HG02981 (cell line): ENCODE data around the gene TASL.
"Not testable (repeated sequence)": the region's sequence is repeated elsewhere in the genome, so short reads cannot be mapped to it uniquely, and the experiment has no call there.

ENCODE experiments used
- ATAC-seq: cut with Tn5 transposase; IDR thresholded peaks from one replicate; pipeline ENCODE4 v1.9.1; 2021; ENCODE audit warnings: mild to moderate bottlenecking, moderate library complexity; ENCODE audit not compliant: unreplicated experiment

TASL gene, protein sequence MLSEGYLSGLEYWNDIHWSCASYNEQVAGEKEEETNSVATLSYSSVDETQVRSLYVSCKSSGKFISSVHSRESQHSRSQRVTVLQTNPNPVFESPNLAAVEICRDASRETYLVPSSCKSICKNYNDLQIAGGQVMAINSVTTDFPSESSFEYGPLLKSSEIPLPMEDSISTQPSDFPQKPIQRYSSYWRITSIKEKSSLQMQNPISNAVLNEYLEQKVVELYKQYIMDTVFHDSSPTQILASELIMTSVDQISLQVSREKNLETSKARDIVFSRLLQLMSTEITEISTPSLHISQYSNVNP

DNA sequence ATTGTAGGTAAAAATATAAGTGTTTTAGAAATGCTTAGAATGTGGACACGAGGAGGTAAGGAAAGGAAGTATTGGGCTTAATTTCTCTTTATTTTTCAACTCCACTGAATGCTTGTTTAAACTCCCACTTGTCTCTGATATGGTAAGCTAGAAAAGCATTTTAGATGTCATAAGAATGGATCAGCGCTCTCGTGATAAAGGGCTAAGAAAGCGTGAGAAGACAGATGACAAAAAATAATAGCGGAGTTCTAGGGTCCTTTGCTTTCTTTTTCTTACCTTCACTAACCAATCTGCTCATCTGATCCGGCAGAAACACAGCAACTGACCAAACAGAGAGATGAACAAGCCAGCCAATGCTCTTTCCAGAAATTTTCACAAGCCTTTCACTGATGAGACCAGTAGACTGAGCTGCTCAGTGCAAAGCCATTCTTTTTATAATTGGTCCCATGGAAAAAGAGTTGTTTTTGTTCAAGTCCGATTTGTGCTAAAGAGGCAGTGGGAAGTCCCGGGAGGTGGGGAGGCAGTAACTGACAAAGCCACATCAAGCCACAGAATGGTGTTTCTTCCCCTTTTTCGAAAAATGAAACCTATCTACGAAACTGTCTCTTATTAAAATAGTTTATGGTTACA, at the start of gene TASL:
Gene TASL (minus strand): TSS at position 405 of the 630 bp plus-strand sequence. CDS start 17,411 bp downstream, outside the sequence.
- ATAC-seq: peak; percentile 75

DNA sequence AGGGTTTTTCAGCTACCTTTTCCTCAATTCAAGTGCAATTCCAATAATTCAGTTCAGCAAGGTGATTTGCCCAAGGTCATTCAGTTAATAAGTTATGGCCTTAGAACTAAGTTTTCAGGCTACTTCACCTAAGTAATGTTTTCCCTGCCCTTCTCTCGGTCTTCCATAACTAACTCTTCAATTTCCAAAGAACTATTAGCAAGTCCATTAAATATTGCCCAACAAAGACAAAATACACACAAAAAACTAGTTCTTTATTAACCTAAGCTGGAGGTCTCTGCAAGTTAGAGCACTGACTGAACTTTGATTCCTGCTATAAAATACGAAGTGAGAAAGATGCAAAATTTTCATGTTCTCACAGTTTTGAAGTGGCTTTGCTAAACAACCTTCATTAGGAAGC, 48.8 kb upstream of the TASL start:
- no peak for ATAC-seq

DNA sequence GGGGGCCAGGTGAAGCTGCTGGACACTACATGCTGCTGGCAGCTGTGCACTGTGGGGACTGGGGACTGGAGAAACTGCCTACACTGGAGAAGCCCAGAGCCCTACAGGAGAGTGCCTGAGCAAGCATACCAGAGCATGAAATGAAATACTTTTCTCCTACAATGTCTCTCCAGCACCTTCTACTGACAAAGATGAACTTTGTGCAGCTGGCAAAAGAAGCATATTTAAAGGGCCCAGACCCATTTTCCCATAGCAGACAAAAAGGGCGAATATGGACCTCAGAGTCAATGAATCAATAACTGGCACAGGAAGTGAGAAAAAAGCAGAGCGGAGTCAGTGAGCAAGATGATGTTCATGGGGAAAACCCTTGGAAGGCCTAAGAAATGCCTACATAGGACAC, 44.8 kb upstream of the TASL start:
- ATAC-seq: no peak

DNA sequence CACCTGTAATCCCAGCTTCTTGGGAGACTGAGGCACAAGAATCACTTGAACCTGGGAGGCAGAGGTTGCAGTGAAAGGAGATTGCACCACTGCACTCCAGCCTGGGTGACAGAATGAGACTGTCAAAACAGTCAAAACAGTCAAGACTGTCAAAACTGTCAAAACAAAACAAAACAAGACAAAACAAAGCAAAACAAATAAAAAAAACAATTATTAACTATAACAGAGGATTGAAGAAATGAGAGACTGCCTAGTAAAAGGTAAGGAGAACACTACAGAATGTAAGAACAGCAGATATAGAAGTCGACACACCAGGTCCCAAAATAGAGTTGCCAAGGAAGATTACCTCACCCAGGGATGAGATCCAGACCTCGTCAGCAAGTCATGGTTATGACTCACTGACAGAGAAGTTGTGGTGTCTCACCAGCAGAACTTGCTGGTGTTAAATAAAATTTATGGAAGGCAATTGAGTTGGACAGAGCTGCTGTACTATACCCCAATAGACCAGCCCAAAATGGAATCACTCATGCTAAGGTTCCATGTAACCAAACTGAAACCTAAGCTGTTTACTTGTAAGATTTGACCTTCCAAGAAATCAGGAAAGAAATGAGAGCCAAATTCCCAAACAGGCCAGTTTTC, 43.5 kb upstream of the TASL start:
- ATAC-seq: no peak

DNA sequence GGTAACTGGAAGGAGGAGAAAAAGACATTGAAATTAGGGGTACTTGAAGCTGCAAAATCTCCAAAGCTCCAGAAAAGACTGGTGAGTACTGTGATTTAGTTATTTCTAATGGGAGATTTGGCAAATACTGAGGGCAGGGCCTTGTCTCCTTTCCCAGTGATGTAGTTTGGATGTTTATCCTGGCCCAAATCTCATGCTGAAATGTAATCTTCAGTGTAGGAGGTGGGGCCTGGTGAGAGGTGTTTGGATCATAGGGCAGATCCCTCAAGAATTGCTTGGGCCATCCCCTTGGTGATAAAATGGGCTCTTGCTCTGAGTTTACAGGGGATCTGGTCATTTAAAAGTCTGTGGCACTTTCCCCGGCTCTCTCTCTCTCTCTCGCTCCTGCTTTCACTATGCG, 42.6 kb upstream of the TASL start:
- ATAC-seq: no peak

DNA sequence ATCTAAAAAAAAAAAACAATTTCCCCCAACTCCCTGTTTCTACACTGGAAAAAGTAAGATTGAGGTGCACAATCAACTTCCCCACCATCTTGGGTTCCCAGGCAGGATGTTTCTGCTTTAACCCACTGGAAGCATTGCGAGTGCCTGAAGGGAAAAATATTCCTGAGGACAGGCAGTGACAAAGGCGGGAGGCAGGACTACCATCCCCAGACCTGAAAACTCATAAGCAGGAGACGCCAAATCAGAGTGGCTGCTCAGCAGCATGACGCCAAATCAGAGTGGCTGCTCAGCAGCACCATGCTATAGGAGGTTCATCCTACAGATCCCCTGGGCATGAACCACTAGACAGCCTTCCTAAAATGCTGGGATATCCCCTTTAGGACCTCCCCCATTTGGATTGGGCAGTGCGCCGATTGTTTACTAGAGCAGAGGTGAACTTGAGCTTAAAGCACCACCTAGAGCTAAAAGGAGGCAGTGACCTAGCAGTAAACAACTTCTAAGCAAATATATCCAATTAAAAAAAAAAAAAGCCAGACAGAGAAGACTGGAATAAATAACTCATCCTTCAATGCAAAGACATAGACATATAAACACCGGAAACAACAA, 40.7 kb upstream of the TASL start:
- ATAC-seq: no peak

DNA sequence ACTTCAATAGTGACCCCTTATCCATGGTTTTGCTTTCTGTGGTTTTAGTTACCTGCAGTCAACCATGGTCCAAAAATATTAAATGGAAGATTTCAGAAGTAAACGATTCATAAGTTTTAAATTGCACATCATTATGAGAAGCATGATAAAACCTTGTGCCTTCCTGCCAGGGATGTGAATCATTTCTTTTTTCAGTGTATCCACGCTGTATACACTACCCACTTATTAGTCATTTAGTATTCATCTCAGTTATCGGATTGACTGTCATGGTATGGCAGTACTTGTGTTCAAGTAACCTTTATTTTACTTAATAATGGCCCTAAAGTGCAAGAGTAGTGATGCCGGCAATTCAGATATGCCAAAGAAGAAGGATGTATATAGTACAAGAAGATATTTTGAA, 37.7 kb upstream of the TASL start:
- ATAC-seq: no peak

DNA sequence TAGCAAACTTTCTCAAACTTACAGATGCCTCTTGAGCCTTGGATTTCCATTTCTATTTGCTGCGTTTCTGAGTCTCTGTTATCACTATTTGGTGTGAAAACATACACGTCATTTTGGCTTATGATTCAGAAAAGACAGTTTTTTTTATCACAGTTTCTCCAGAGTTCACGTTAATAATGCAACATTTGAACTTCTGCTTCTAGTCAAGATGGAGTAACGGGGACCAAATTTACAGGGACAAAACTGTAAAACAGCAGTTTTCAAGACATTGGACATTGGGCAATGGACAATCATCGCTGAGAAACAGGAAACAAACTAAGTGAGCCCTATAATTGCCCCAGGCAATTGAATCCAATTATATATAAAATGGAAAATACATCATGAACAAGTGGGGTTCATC, 36.2 kb upstream of the TASL start:
- no peak for ATAC-seq

DNA sequence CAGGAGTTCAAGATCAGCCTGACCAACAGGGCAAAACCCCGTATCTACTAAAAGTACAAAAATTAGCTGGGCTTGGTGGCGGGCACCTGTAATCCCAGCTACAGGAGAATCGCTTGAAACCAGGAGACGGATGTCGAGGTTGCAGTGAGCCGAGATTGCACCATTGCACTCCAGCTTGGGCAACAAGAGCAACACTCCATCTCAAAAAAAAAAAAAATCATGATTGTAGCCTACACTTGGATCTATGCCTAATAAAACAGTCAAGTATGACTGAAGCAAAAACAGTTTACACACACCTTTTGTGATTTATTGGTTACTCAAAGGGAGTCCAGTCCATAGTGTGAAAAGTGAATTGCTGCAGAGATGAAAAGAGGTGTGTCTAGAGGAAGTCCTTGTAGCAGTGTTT, 34.7 kb upstream of the TASL start:
- ATAC-seq: no peak

DNA sequence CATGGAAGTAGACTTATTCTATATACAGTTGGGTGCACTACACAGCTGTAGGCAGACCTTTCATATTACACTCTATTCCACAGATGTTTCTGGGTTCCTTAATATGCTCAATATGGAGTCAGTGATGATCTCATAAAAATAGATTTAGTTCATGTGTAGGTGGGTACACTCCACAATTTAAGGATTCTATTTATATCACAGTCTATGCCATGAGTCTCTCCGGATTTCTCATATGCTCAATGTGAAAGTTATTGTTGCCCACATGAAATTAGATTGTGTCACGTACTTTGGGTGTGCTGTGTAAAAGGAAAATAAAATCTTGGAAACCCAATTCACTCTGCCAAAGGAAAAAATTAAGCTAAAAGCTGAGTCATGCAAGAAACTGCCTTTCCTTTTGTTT, 32.5 kb upstream of the TASL start:
- no peak for ATAC-seq

DNA sequence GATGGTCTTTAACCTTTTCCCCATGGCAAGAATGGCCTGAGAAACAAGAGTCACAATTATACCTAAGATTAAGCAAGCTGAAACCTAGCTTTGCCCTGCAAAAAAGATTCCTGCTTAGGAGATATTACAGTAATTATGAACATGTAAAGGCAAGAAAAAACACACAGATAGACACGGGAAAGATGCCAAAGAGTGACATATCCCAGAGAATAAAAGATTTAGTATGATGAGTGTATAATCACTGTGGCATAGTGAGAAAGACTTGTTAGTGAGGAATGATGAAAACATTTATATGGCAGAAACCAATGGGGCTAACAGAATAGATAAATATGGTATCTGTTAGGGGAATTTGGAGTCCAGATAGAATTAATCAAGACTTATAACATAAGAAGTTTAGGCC, 29.6 kb upstream of the TASL start:
- no peak for ATAC-seq

DNA sequence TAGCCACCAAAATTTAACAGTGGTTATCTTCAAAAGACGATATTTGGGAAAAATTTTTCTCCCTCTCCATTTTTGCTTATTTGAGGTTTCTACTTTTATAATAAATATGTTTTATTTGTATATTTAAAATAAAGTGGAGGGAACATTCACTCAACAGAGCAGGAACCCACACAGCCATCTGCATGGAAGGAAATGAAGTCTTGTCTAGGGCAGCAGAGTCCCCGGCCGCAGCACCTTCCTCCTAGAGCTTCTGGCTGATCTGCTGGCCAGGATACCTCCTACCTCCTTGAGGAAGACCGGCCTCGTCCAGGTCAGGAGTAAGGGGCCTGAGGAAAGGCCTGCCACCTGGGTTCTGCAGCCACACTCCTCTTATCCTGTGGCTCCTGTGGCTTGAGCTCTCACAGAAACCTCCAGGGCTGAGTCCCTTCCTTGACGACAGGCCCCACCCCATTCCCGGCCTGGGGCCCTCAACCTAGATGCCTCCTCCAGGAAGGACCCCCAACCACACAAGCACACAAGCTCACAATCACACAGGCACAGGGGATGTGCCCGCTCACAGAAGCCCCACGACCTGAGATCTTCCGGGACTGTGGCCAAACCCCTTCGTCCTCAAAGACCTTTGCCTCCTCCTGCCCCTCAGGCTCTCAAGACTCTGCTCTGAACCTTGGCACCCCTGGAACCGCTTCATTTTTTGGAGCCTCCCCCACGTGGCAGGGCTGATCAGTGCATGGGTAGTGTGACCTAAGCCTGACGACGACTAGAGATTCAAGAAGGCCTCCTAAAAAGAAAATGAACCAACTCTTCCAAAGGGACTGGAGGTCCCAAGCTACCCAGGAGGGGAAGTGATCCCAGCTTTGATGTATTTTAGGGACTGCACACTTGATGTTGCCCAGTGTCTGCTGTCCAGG, 23.0 kb upstream of the TASL start:
- ATAC-seq: not testable (repeated sequence)

DNA sequence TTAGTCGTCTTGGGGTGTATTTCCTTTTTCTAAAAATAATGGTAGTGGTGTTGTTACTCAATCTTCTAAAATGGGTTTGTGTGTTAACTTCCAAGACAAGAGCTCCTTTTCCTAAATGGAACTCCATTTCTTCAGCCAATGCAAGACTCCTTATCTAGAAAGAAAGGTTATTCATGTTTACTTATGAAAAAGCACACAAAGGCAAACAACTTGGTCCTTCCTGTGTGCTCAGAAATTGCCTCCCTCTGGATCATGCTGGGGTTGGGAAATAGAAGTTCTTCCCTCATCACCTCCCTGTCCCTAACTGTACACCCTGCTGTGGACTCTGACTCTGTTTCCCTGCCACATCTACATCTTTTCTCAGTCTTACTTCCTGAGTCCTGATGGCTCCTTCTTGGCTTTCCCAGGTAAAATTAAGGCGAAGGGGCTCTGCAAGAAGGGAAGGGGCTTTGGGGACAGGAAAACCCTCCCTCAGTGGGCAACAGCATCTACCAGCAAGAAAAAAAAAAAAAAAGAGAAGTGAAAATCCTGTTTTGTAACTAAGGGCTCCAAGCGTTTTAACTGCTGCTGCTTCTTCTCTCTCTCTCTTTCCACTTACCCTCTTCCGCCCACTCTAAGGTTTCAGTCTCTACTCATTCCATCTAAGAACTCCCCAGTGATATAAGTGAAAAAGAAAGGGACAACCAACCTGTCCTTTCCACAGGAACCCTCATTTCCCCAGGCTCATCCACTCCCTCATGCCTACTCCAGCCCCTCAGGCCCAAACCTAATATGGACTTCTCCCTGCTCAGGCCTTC, 19.8 kb upstream of the TASL start:
- ATAC-seq: peak; percentile 74

DNA sequence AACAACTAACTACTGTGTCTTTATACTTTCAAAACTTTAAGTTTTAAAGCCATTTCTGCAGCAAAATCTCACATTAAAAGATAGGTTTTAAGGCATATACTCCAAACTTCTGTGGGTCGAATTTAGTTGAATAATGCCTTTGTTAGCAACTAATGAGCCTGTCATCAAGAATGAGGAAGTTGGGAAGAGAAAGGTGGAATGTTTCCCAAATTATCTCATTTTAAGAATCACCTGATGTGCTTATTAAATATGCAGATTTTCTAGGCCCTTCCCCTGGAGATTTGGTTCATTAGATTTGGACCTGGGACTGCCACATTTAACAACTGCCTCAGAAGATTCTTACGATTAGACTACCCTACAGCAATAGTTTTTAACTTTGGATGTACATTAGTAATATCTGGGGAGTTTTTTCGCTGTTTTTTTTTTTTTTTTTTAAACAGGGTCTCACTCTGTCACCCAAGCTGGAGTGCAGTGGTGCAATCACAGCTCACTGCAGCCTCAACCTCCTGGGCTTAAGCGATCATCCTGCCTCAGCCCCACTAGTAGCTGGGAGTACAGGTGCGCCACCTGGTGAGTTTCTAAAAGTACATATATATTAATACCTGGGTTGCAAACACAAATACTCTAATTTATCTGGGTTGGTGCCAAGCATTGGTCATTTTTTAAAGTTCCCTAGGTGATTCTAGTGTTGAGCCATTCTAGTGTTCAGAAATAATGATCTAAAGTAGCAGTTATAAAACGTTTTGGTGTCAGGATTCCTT, 16.1 kb upstream of the TASL start:
- no peak for ATAC-seq

DNA sequence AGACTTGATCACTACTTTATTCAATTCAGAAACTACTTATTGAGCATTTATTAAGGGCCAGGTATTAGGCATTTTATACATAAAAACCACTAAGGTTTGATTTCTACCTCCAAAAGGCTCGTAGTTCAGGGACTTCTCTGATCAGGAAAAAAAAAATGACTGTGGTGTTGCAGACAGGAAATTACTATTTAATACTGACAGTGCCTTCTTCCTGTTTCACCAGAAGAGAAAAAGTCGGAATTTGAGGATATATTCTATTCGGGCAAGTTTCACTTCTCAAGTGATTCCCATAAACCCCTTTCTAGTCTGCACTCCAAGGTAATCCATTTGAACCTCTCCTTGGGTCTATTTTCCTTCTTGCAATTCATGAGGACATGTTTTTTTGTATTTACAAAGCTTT, 15.3 kb upstream of the TASL start:
- ATAC-seq: no peak

DNA sequence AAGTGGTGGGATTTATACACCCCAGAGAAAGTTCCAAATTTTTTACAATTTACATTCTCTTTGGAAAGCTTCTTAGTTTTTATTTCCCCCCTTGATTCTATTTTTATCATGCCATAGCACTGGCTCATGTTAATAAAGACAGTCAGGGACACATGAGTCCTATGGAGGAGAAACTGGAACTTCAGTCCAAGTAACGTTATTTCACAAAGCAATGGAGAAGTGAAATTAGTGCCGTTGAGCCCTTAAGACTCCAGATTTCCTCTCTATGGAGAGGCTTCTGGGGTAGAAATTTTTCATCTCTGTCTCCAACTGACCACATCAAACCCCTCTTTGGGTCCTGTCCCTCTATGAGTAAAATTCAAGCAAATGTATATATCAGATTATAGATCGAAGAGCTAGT, 12.8 kb upstream of the TASL start:
- no peak for ATAC-seq

DNA sequence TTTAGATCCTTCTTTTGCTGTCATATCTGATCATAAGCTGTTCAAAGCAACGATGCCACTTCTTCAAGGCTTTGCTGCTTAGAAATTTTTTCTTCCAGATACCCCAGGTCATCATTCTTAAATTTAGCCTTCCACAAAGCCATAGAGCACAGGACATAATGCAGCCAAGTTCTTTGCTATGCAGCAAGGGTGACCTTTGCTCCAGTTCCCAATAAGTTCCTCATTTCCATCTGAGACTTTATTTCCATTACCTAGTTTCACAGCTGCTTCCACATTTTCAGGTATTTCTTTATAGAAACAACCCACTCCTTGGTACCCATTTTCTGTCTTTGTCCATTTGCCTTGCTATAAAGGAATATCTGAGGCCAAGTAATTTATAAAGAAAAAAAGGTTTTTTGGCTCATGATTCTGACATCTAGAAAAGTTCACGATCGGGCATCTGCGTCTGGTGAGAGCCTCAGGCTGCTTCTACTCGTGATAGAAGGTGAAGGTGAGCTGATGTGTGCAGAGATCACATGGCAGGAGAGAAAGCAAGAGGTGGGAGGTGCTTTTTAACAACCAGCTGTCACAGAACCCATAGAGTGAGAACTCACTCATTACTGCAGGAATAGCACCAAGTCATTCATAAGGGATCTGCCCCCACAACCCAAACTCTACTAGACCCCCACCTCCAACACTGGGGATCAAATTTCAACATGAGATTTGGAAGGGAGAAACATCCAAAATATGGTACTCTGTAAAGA, 11.8 kb upstream of the TASL start:
- ATAC-seq: no peak

DNA sequence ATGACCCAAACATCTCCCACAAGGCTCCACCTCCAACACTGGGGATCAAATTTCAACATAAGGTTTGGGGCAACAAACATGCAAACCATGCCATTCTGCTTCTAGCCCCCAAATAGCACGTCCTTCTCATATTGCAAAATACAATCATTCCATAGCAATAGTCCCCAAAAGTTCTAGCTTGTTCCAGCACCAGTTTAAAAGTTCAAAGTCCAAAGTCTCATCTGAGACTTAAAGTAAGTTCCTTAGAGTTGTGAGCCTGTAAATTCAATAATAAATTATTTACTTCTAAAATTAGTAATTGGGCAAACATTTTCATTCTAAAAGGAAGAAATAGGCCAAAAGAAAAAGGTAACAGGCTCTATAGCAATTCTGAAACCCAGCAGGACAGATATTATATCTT, 8.9 kb upstream of the TASL start:
- ATAC-seq: no peak

DNA sequence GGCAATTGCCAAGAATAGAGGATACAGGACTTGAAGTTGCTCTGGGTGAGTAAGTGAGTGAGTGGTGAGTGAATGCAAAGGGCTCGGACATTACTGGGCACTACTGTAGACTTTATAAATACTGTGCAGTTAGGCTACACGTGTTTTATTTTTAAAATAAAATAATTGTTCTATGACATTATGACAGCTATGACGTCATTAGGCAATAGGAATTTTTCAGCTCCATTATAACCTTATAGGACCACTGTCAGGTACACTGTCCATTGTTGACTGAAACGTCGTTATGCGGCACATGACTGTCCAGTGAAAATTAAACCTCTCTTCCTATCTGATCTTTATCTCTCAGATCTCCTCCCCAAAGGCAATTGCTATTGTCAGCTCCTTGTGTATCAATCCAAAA, 5.1 kb upstream of the TASL start:
- no peak for ATAC-seq
